ENCODE measurements around the gene WASHC4.

The WASHC4 gene

DNA sequence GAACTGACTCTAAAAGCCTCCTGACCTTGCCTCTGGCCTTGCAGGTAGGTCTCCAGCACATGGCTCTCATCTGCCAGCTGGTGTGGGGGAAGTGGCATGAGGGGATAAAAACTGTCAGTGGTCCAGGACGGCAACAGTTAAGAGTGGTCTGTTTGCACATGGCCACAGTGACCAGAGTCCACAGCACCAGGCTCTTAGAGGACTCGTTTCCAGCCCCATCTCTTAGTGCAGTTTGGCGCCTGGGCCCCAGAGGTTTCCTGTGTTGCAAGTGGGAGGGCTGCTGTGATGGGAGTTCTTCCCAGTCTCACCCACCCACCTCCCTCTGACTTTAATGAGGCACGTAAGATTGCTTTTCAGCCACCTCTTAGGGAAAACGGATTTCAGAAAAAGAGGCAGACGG, 91.4 kb downstream of the WASHC4 start:
- Histone ChIP-seq H3K36me3 (ENCODE audit: insufficient read depth, low read depth, low read length) (peaks cover 31% of the 10 kb centered on the region), H3K27ac (ENCODE audit: low read length) (no peak overlapping the region), H3K4me1 (ENCODE audit: insufficient read depth, low read length) (no peaks in the 10 kb centered on the region), H3K27me3 (ENCODE audit: insufficient read depth, low read length) (no peaks in the 10 kb centered on the region), H3K4me3 (ENCODE audit: low read length) (no peak overlapping the region), H3K9ac (ENCODE audit: low read depth, low read length) (no peak overlapping the region), H3K9me3 (ENCODE audit: insufficient read depth, low read depth, low read length) (no peaks in the 10 kb centered on the region)

DNA sequence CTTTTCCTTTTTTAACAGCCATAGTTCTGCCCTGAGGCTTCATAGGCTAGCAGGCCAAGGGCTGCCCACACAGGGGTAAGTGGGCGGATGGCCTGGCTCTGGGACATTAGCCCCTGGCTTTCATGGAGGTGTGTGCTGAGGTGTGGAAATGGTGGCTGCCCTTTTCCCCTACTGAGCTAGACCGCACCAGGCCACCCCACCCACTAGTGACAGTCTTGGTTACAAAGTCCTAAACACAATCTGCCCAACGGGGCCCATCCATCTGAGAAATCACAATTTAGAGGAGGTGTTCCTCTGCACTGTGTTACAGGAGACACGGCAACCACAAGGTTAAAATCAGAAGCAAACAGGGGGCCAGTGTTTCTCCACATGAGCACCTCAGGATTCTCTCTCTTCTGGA, 92.9 kb downstream of the WASHC4 start:
- H3K4me1 ChIP-seq (ENCODE audit: insufficient read depth, low read length): no peaks in the 10 kb centered on the region
- no peak overlapping the region for H3K4me3 ChIP-seq (ENCODE audit: low read length)
- H3K9ac ChIP-seq (ENCODE audit: low read depth, low read length): no peak overlapping the region
- peaks cover 32% of the 10 kb centered on the region for H3K36me3 ChIP-seq (ENCODE audit: insufficient read depth, low read depth, low read length)
- no peak overlapping the region for H3K27ac ChIP-seq (ENCODE audit: low read length)
- H3K9me3 ChIP-seq (ENCODE audit: insufficient read depth, low read depth, low read length): no peaks in the 10 kb centered on the region
- no peaks in the 10 kb centered on the region for H3K27me3 ChIP-seq (ENCODE audit: insufficient read depth, low read length)

DNA sequence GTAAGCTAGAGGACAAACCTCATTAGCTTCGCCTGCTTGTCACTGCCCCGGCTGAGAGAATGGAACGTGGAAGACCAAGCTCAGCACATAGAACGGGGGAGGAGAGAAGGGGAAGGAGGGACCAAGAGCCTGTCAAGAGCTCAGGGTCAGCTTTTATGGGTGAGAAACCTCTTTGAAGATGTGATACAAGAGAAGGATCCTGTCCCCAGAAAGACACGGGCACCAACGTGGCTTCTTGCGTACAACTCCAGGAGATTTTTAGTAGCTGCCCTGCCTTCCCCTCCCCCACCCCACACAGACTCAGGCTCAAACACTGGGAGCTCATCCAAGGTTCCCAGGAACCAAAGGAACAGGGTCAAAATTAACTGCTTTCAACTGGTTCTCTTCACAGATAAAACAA, 93.8 kb downstream of the WASHC4 start:
- Histone ChIP-seq H3K36me3 (ENCODE audit: insufficient read depth, low read depth, low read length) (peaks cover 39% of the 10 kb centered on the region), H3K4me1 (ENCODE audit: insufficient read depth, low read length) (no peaks in the 10 kb centered on the region), H3K9me3 (ENCODE audit: insufficient read depth, low read depth, low read length) (no peaks in the 10 kb centered on the region)

DNA sequence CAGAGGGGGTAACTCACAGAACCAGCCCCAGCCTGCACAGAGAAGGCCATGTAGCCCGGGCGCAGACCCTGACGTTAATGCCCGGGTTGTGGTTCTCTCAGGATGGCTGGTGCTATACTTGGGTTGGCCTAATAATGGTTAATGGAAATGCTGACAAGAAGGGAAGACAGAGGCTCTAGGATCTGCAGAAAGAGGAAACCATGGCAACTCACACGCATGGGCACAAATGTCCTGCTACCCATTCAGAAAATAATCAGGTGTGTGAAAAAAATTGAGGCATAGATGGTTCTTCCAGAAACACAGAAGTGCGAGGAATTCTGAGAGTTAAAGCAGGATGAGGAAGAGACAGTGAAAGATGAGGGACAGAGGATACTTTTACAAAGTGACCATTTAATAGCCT, 94.7 kb downstream of the WASHC4 start:
- Histone ChIP-seq H3K9ac (ENCODE audit: low read depth, low read length) (no peak overlapping the region), H3K27me3 (ENCODE audit: insufficient read depth, low read length) (no peaks in the 10 kb centered on the region), H3K36me3 (ENCODE audit: insufficient read depth, low read depth, low read length) (peaks cover 47% of the 10 kb centered on the region), H3K4me1 (ENCODE audit: insufficient read depth, low read length) (no peaks in the 10 kb centered on the region), H3K9me3 (ENCODE audit: insufficient read depth, low read depth, low read length) (no peaks in the 10 kb centered on the region), H3K27ac (ENCODE audit: low read length) (no peak overlapping the region), H3K4me3 (ENCODE audit: low read length) (no peak overlapping the region)

More for the DNA sequence above, 93.8 kb downstream of the WASHC4 start:
- H3K27me3 ChIP-seq (ENCODE audit: insufficient read depth, low read length): no peaks in the 10 kb centered on the region
- no peak overlapping the region for H3K9ac ChIP-seq (ENCODE audit: low read depth, low read length)
- no peak overlapping the region for H3K27ac ChIP-seq (ENCODE audit: low read length)
- H3K4me3 ChIP-seq (ENCODE audit: low read length): no peak overlapping the region

DNA sequence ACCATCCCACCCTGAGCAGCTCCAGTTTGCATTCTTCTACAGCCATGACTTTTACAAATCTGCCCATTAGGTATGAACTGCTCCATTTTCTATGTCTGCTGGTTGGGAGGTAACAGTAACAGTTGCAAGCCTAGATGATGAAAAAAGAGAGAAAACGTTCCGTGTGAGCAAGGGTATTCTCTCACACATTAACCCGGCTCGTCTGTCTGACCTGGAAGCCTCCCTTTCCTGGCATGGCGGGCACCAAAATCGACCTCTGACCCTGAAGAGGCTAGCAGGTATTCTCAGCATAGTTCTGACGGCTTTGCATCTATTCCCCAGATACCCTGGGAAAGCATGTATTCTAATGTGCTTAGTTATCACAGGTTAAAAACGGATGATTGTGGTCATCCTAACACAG, 96.6 kb downstream of the WASHC4 start:
- peaks cover 52% of the 10 kb centered on the region for H3K36me3 ChIP-seq (ENCODE audit: insufficient read depth, low read depth, low read length)
- H3K9me3 ChIP-seq (ENCODE audit: insufficient read depth, low read depth, low read length): no peaks in the 10 kb centered on the region
- no peaks in the 10 kb centered on the region for H3K27me3 ChIP-seq (ENCODE audit: insufficient read depth, low read length)
- no peak overlapping the region for H3K9ac ChIP-seq (ENCODE audit: low read depth, low read length)
- H3K4me3 ChIP-seq (ENCODE audit: low read length): no peak overlapping the region
- H3K27ac ChIP-seq (ENCODE audit: low read length): no peak overlapping the region
- no peaks in the 10 kb centered on the region for H3K4me1 ChIP-seq (ENCODE audit: insufficient read depth, low read length)

DNA sequence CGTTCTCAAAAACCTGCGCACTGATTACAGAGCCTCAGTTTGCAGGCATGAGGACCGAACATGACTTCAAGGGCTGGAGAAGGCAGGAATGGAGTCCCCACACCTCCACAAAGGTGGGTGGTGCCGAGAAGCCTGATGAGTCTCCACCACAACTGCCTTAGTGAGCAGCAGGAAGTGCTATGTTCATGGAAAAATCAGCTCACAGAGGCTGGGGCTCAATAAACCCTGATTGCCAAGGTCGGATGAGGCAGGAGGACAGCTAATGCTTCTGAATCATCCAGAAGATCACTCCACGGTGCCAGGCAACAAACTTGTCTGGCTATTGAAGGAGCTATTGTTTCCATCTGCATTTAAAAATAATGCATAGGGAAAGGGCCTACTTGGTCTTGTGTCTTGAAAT, 97.4 kb downstream of the WASHC4 start:
- Histone ChIP-seq H3K4me1 (ENCODE audit: insufficient read depth, low read length) (no peaks in the 10 kb centered on the region), H3K4me3 (ENCODE audit: low read length) (no peak overlapping the region), H3K9ac (ENCODE audit: low read depth, low read length) (no peak overlapping the region), H3K27ac (ENCODE audit: low read length) (no peak overlapping the region), H3K27me3 (ENCODE audit: insufficient read depth, low read length) (no peaks in the 10 kb centered on the region), H3K36me3 (ENCODE audit: insufficient read depth, low read depth, low read length) (peaks cover 57% of the 10 kb centered on the region), H3K9me3 (ENCODE audit: insufficient read depth, low read depth, low read length) (no peaks in the 10 kb centered on the region)

DNA sequence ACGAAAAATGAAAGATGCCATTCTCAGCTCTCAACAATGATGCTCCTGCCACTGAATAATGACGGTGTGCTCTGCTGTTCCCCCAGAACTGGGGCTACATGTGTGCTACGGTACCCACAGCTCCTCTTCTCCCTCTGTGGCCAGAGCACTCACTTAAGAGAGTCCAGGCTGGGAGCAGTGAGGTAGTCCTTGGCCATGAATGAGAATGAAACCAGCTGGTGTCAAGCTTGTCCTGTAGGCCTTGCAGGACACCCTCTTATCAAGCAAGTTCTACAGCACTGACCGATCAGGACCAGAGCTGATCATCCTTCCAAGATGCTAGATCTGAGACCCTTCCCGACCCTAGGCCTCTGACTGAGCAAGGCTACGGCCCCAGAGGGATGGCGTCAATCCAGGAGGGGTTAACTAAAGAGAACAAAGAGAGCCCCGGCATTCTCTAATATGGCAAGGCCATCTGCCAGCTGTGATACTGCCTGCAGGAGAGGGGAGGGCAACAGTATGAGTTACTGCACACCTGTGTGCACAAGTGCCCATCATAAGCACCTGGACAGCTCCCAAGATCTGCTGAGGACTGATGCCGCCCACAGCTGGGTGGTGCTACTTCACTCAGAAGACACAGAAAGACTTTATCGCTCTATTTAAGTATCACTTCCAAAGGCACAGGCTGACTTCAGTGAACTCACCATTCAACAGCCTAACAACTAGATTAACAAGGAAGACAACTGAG, 98.0 kb downstream of the WASHC4 start:
- no peaks in the 10 kb centered on the region for H3K4me1 ChIP-seq (ENCODE audit: insufficient read depth, low read length)
- peaks cover 60% of the 10 kb centered on the region for H3K36me3 ChIP-seq (ENCODE audit: insufficient read depth, low read depth, low read length)
- no peak overlapping the region for H3K27ac ChIP-seq (ENCODE audit: low read length)
- no peaks in the 10 kb centered on the region for H3K9me3 ChIP-seq (ENCODE audit: insufficient read depth, low read depth, low read length)
- no peak overlapping the region for H3K4me3 ChIP-seq (ENCODE audit: low read length)
- no peaks in the 10 kb centered on the region for H3K27me3 ChIP-seq (ENCODE audit: insufficient read depth, low read length)
- H3K9ac ChIP-seq (ENCODE audit: low read depth, low read length): no peak overlapping the region

DNA sequence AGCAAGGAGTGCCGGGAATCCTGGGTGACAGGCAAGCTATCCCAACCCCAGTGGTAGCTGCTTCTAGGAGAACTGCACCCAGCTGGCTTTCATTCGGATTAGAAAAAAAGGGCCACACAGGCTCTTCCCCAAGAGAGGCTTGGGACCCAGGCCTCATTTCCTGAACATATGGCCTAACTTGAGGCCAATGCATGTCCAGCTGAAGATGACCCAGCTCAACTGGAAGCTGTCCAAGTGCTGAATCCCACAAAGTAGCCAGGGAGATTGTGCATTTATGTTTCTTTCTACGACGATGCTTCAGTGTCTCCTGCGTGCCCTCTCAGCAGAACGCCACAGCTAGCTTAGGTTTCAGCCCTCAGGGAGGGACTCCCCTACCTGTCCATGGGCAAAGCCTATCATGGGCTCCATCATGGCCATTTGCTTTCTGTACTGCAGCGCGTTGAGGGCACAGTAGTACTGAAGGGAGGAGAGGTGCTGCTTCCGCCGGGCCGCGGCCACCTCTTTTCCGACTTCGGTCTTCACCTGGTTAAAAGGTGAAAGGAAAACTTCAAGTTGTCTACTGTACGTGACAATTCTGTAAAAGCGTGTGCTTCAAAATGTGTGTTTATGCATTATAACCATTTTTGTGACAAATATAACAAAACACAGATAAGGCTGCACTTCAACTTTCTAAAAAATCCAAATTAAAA, 99.3 kb downstream of the WASHC4 start:
- no peak overlapping the region for H3K9ac ChIP-seq (ENCODE audit: low read depth, low read length)
- H3K4me3 ChIP-seq (ENCODE audit: low read length): no peak overlapping the region
- H3K4me1 ChIP-seq (ENCODE audit: insufficient read depth, low read length): no peaks in the 10 kb centered on the region
- H3K36me3 ChIP-seq (ENCODE audit: insufficient read depth, low read depth, low read length): peaks cover 70% of the 10 kb centered on the region
- H3K27me3 ChIP-seq (ENCODE audit: insufficient read depth, low read length): no peaks in the 10 kb centered on the region
- H3K27ac ChIP-seq (ENCODE audit: low read length): no peak overlapping the region
- H3K9me3 ChIP-seq (ENCODE audit: insufficient read depth, low read depth, low read length): no peaks in the 10 kb centered on the region

DNA sequence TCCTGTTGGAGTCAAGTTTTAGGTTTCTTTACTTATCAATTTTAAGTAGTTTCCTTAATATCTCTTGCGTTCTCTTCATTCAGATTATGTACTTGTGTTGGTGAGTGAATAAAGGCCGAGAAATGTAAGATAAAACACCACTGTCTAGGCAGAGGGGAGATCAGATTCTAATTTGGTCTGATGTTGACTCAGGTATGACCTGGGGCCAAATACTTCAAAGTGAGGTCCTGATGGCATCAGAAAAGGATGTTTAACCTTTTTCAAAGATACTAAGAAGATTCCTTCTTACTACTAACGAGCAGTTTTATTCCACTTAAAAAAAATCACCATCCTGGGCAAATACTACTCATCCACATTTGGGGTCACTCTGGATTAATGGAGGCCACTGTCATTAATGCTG, 101.6 kb downstream of the WASHC4 start:
- Histone ChIP-seq H3K9me3 (ENCODE audit: insufficient read depth, low read depth, low read length) (no peaks in the 10 kb centered on the region), H3K27me3 (ENCODE audit: insufficient read depth, low read length) (no peaks in the 10 kb centered on the region), H3K4me3 (ENCODE audit: low read length) (no peak overlapping the region), H3K9ac (ENCODE audit: low read depth, low read length) (no peak overlapping the region), H3K4me1 (ENCODE audit: insufficient read depth, low read length) (no peaks in the 10 kb centered on the region), H3K27ac (ENCODE audit: low read length) (no peak overlapping the region), H3K36me3 (ENCODE audit: insufficient read depth, low read depth, low read length) (peaks cover 57% of the 10 kb centered on the region)

DNA sequence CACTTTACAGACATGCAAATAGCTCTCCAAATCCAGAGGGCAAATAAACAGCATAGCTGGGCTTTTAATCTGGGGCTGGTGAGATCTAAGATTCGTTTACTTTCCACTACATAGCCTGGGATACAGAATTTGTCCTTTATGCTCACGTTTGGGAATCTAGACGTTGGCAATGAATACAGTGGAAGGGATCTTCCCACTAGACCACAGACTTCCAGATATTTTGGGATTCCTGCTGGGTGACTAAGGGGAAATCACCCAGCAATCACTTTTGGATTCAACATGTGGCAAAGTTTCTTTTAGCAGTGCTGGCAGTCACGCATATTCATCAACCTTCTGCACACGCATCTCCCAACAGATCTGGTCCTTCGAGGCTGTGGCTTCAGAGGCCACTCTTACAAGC, 104.9 kb downstream of the WASHC4 start:
- Histone ChIP-seq H3K27me3 (ENCODE audit: insufficient read depth, low read length) (no peaks in the 10 kb centered on the region), H3K9ac (ENCODE audit: low read depth, low read length) (no peak overlapping the region), H3K27ac (ENCODE audit: low read length) (no peak overlapping the region), H3K4me3 (ENCODE audit: low read length) (no peak overlapping the region), H3K4me1 (ENCODE audit: insufficient read depth, low read length) (no peaks in the 10 kb centered on the region), H3K9me3 (ENCODE audit: insufficient read depth, low read depth, low read length) (no peaks in the 10 kb centered on the region), H3K36me3 (ENCODE audit: insufficient read depth, low read depth, low read length) (peaks cover 50% of the 10 kb centered on the region)

DNA sequence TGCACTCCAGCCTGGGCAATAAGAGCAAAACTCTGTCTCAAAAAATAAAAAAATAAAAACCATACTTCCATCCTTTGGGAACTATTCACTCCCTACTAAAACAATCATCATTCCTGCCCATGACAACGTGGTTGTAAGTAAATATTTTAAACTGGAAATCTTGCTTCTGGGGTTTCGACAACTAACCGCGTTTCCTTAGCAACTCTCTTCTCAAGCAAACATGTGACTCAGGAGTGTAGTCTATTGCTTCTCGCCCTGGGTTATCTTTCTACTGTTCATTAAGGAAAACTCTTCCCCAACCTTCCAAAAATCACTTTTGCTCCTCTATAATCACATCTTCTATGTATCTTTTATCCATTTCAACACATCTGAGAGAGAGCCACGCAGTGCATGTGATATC, 106.6 kb downstream of the WASHC4 start:
- no peak overlapping the region for H3K4me3 ChIP-seq (ENCODE audit: low read length)
- H3K4me1 ChIP-seq (ENCODE audit: insufficient read depth, low read length): no peaks in the 10 kb centered on the region
- H3K27ac ChIP-seq (ENCODE audit: low read length): no peak overlapping the region
- H3K27me3 ChIP-seq (ENCODE audit: insufficient read depth, low read length): no peaks in the 10 kb centered on the region
- no peak overlapping the region for H3K9ac ChIP-seq (ENCODE audit: low read depth, low read length)
- no peaks in the 10 kb centered on the region for H3K9me3 ChIP-seq (ENCODE audit: insufficient read depth, low read depth, low read length)
- peaks cover 46% of the 10 kb centered on the region for H3K36me3 ChIP-seq (ENCODE audit: insufficient read depth, low read depth, low read length)

DNA sequence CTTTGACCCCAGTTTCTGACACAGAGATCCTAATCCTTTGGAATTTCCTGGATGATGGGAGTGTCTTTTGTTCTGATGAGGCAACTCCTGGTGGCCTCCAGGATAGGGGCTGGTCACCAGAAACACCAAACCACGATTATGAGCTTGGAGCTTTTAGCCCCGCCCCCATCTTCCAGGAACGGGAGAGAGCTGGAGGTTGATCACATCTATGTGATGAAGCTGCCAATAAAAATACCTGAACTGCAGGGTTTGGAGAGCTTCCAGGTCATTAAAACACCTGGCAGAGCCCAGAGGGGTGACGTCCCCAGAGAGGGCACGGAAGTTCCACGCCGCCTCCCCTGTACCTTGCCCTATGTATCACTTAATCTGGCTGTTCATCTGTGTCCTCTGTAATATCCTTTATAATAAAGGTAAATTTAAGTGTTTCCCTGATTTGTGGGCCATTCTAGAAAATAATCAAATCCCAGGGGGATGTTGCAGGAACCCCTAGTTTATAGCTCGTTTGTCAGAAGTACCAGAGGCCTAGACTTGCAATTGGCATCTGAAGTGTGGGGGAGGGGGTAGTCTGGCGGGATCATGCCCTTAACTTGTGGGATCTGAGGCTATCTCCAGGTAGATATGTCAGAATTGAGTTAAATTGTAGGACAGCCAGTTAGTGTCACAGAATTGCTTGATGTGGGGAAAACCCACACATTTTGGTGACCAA, 107.3 kb downstream of the WASHC4 start:
- Histone ChIP-seq H3K27ac (ENCODE audit: low read length) (no peak overlapping the region), H3K27me3 (ENCODE audit: insufficient read depth, low read length) (no peaks in the 10 kb centered on the region), H3K4me3 (ENCODE audit: low read length) (no peak overlapping the region), H3K4me1 (ENCODE audit: insufficient read depth, low read length) (no peaks in the 10 kb centered on the region), H3K9ac (ENCODE audit: low read depth, low read length) (no peak overlapping the region), H3K36me3 (ENCODE audit: insufficient read depth, low read depth, low read length) (peaks cover 40% of the 10 kb centered on the region), H3K9me3 (ENCODE audit: insufficient read depth, low read depth, low read length) (no peaks in the 10 kb centered on the region)
